Keratinocyte (primary cell): ENCODE data around the gene MDK. TPM values are rescaled to one million over a fixed set of nuclear protein-coding genes. Genes with fewer than 3 reads are reported as not detected.
"Not testable (repeated sequence)": the region's sequence is repeated elsewhere in the genome, so short reads cannot be mapped to it uniquely, and the experiment has no call there.

Source experiments
- DNase-seq: peaks from one replicate; pipeline ENCODE4 v3.0.0-alpha.2; 2011; ENCODE audit warnings: low read depth, missing footprints, low spot score
- FAIRE-seq: peaks from 2 replicates; lab custom pipeline; 2011; peaks lifted over from hg19 to GRCh38; lab: Jason Lieb, UNC
- H2AFZ ChIP-seq: 2 replicates; pipeline ENCODE4 v1.6.0; 2012; ENCODE audit warnings: low read length, control low read depth, inconsistent platforms; ENCODE audit not compliant: control insufficient read depth
- H3K27ac ChIP-seq: 2 replicates; pipeline ENCODE4 v1.5.1; 2011; ENCODE audit warnings: low read length; ENCODE audit not compliant: control insufficient read depth, insufficient read depth
- H3K27me3 ChIP-seq: 3 replicates; pipeline ENCODE4 v1.6.0; 2011; ENCODE audit warnings: low read length; ENCODE audit not compliant: control insufficient read depth, insufficient read depth; ENCODE audit errors: extremely low read depth
- H3K36me3 ChIP-seq, 2 experiments: 2 replicates in 1 of 2; 3 replicates in 1 of 2; pipeline ENCODE4 v1.5.1; 2011; ENCODE audit warnings: low read length in 2 of 2, mild to moderate bottlenecking in 1 of 2; ENCODE audit not compliant: control insufficient read depth in 2 of 2, insufficient read depth in 2 of 2; ENCODE audit errors: extremely low read depth in 1 of 2
- H3K4me1 ChIP-seq: 3 replicates; pipeline ENCODE4 v1.5.1; 2011; ENCODE audit warnings: low read length; ENCODE audit not compliant: control insufficient read depth, insufficient read depth; ENCODE audit errors: extremely low read depth
- H3K4me2 ChIP-seq: 3 replicates; pipeline ENCODE4 v1.6.0; 2011; ENCODE audit warnings: low read depth, low read length; ENCODE audit not compliant: control insufficient read depth, insufficient read depth; ENCODE audit errors: extremely low read depth
- H3K4me3 ChIP-seq, 3 experiments: fragments of 200-600 bp in 1 of 3; sonication (generic) in 1 of 3; 2 replicates in 2 of 3; 3 replicates in 1 of 3; pipeline ENCODE4 v1.5.1; 2011 to 2016; ENCODE audit warnings: low read length in 3 of 3, mild to moderate bottlenecking in 3 of 3, control low read depth in 2 of 3, inconsistent platforms in 1 of 3, low read depth in 1 of 3, mixed read lengths in 1 of 3, mixed run types in 1 of 3, moderate library complexity in 1 of 3; ENCODE audit not compliant: control insufficient read depth in 2 of 3, insufficient read depth in 2 of 3; ENCODE audit errors: extremely low read depth in 1 of 3
- H3K79me2 ChIP-seq: 2 replicates; pipeline ENCODE4 v1.6.0; 2012; ENCODE audit warnings: low read length; ENCODE audit not compliant: control insufficient read depth, insufficient read depth
- H3K9ac ChIP-seq: 3 replicates; pipeline ENCODE4 v1.6.0; 2011; ENCODE audit warnings: low read length; ENCODE audit not compliant: control insufficient read depth, insufficient read depth; ENCODE audit errors: extremely low read depth
- H3K9me1 ChIP-seq: 3 replicates; pipeline ENCODE4 v1.6.0; 2011; ENCODE audit warnings: low read length; ENCODE audit not compliant: control insufficient read depth, insufficient read depth; ENCODE audit errors: extremely low read depth
- H3K9me3 ChIP-seq: 2 replicates; pipeline ENCODE4 v1.5.1; 2012; ENCODE audit warnings: low read depth, low read length; ENCODE audit not compliant: control insufficient read depth
- H4K20me1 ChIP-seq: 3 replicates; pipeline ENCODE4 v1.6.0; 2011; ENCODE audit warnings: low read length; ENCODE audit not compliant: control insufficient read depth, insufficient read depth; ENCODE audit errors: extremely low read depth
- EZH2 ChIP-seq: IDR thresholded peaks from one replicate; pipeline ENCODE4 v1.6.1; 2012; ENCODE audit warnings: inconsistent platforms, mild to moderate bottlenecking, low read length, moderate library complexity
- dilution Hi-C: fragments of 300-500 bp; cut with MboI; formaldehyde crosslinking; loops from one replicate; pipeline ENCODE4 v1.7.0; 2020; ENCODE audit warnings: low sequenced_read_pairs; ENCODE audit not compliant: extremely low pct_ligation_motif_present
- polyA plus RNA-seq, 5 experiments: library from polyadenylated mRNA; depleted of rRNA in 3 of 5; stranded (reverse) in 3 of 5; stranded (forward) in 1 of 5; unstranded in 1 of 5; fragments of >200 nt; gene quantifications; 1 replicate in 1 of 5; 2 replicates in 3 of 5; 3 replicates in 1 of 5; pipeline versions ENCODE4 v1.2.1 to v1.2.3, GENCODE V29; 2011 to 2012; ENCODE audit warnings: missing spikeins in 2 of 5, low read depth in 1 of 5, low replicate concordance in 1 of 5
- TF ChIP-seq, protein P1 (sequence below), 3 experiments: IDR thresholded peaks in 1 of 3; conservative IDR thresholded peaks in 1 of 3; optimal IDR thresholded peaks in 1 of 3; 2 replicates in 2 of 3; 3 replicates in 1 of 3; pipeline versions ENCODE3 to v1.5.1; 2011; ENCODE audit warnings: low read length in 3 of 3, mild to moderate bottlenecking in 3 of 3, moderate library complexity in 2 of 3, control low read depth in 1 of 3, inconsistent platforms in 1 of 3; ENCODE audit not compliant: insufficient read depth in 2 of 3; ENCODE audit errors: extremely low read depth in 1 of 3

The MDK gene
- polyA plus RNA-seq, 1 donor (not counting 4 experiments of a cell fraction or from before 2014, with no cell fraction given) = 5.4 TPM

DNA sequence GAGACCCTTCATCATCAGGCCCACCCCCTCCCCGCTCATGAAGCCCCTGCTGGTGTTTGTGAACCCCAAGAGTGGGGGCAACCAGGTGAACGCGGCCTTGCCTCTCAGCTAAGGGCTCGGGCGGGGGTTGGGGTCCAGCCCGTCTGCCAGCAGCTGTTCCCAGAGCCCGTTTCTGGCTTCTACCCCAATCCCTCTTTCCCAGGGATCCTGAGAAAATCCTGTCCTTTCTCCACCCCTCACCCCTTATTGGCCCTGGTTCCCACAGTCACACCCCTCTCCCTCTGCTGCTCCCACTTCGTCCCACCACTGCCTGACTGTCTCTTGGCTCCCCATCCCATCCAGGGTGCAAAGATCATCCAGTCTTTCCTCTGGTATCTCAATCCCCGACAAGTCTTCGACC lies 9.4 kb upstream of the MDK start:
- Histone ChIP-seq H3K79me2 (no peaks in the 10 kb centered on the region), H3K4me3 (no peak overlapping the region), H3K27ac (no peak overlapping the region), H3K4me1 (no peaks in the 10 kb centered on the region), H4K20me1 (no peaks in the 10 kb centered on the region), H3K9me3 (no peaks in the 10 kb centered on the region), H3K36me3 (peaks cover 33 to 42% of the 10 kb centered on the region in 2 experiments), H2AFZ (no peak overlapping the region), H3K9ac (no peak overlapping the region), H3K9me1 (no peaks in the 10 kb centered on the region), H3K27me3 (no peaks in the 10 kb centered on the region), H3K4me2 (no peak overlapping the region)
- FAIRE-seq (no peak), DNase-seq (no peak)
- dilution Hi-C loops = no loop called here
- no peak for TF ChIP-seq EZH2
- TF ChIP-seq, protein P1, sequence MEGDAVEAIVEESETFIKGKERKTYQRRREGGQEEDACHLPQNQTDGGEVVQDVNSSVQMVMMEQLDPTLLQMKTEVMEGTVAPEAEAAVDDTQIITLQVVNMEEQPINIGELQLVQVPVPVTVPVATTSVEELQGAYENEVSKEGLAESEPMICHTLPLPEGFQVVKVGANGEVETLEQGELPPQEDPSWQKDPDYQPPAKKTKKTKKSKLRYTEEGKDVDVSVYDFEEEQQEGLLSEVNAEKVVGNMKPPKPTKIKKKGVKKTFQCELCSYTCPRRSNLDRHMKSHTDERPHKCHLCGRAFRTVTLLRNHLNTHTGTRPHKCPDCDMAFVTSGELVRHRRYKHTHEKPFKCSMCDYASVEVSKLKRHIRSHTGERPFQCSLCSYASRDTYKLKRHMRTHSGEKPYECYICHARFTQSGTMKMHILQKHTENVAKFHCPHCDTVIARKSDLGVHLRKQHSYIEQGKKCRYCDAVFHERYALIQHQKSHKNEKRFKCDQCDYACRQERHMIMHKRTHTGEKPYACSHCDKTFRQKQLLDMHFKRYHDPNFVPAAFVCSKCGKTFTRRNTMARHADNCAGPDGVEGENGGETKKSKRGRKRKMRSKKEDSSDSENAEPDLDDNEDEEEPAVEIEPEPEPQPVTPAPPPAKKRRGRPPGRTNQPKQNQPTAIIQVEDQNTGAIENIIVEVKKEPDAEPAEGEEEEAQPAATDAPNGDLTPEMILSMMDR (optimal IDR thresholded peaks at IDR 0.05 in 1 of 3, IDR thresholded peaks at IDR 0.05 in 1 of 3, conservative IDR thresholded peaks at IDR 0.05 in 1 of 3; ENCODE audit: extremely low read depth in 1 of 3, insufficient read depth in 2 of 3, low read length in 3 of 3) = no peak

DNA sequence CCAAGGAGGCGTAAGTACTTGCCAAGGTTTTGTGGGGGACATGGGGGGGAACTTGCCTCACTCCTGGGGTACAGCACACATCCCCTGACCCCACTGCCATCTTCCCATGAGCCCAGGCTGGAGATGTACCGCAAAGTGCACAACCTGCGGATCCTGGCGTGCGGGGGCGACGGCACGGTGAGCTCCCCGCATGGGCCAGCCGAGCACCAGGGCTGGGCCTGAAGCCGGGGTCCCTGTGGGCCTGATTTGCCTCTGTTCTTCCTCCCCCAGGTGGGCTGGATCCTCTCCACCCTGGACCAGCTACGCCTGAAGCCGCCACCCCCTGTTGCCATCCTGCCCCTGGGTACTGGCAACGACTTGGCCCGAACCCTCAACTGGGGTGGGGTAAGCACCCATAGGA lies 9.0 kb upstream of the MDK start:
- FAIRE-seq = not testable (repeated sequence)
- peaks cover 33 to 42% of the 10 kb centered on the region in 2 experiments for H3K36me3 ChIP-seq

More for the DNA sequence above, 9.0 kb upstream of the MDK start:
- H4K20me1 ChIP-seq, H3K9me1 ChIP-seq, H3K4me2 ChIP-seq, dilution Hi-C loops, H2AFZ ChIP-seq, H3K27ac ChIP-seq, H3K4me3 ChIP-seq, H3K79me2 ChIP-seq, H3K27me3 ChIP-seq, H3K9ac ChIP-seq, H3K4me1 ChIP-seq, H3K9me3 ChIP-seq, DNase-seq: not testable (repeated sequence)
